Measurements from ENCODE around the gene HOXA7.

DNA sequence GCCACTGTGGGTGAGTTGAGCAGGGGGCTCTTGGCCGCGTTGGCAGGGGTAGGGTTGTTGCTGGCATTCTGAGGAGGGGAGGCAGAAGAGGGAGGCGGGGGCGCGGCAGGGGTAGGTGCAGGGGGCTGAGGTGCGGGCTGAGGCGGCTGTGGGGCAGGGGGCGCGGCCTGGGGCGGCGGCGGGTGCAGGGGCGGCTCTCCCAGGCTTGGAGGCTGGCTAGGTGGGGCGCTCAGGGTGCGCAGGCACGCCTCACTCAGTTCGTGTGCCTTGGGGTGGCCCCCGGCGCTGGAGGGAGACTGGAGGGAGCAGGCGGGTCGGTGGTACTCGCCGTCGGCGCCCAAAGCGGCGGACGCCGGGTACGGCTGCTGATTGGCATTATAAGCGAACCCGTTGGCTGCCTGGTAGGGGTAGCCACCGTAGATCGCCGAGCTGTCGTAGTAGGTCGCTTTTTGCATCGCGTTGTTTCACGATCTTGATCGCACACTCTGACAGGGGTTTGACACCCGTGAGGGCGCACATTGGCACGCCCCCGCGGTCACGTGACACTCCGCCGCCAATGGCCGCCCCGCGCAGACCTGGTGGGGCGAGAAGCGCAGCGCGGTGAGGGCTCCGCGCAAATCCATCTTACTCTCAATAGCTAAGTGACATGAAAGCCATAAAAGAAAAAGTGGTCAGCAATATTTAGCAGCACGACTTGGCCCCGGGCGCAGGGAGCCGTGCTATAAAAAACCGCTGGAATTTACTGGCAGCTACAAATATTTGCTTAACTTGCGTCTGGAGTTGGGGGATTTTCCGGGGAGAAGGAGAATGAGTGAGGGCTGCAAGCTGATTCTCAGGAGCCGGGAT is 46.1 kb downstream of the HOXA7 start:
- TF ChIP-seq, protein P1, sequence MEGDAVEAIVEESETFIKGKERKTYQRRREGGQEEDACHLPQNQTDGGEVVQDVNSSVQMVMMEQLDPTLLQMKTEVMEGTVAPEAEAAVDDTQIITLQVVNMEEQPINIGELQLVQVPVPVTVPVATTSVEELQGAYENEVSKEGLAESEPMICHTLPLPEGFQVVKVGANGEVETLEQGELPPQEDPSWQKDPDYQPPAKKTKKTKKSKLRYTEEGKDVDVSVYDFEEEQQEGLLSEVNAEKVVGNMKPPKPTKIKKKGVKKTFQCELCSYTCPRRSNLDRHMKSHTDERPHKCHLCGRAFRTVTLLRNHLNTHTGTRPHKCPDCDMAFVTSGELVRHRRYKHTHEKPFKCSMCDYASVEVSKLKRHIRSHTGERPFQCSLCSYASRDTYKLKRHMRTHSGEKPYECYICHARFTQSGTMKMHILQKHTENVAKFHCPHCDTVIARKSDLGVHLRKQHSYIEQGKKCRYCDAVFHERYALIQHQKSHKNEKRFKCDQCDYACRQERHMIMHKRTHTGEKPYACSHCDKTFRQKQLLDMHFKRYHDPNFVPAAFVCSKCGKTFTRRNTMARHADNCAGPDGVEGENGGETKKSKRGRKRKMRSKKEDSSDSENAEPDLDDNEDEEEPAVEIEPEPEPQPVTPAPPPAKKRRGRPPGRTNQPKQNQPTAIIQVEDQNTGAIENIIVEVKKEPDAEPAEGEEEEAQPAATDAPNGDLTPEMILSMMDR (IDR thresholded peaks at IDR 0.05; ENCODE audit: low read depth, low read length, poor library complexity, severe bottlenecking): no peak
- no peak for TF ChIP-seq EZH2phosphoT487 (IDR thresholded peaks at IDR 0.05; ENCODE audit: borderline replicate concordance, low read length)
